Parathyroid adenoma (tissue), 2 donors: ENCODE data around the gene DUSP16.

Experiments used
- H2AFZ ChIP-seq: fragments of 300-600 bp; sonication (generic); one replicate; pipeline ENCODE4 v1.7.0; 2017; ENCODE audit warnings: antibody characterized with exemption, mild to moderate bottlenecking
- H3K27ac ChIP-seq: fragments of 300-600 bp; sonication (generic); one replicate; pipeline ENCODE4 v1.7.0; 2017
- H3K27me3 ChIP-seq: fragments of 300-600 bp; sonication (generic); one replicate; pipeline ENCODE4 v1.7.0; 2017; ENCODE audit warnings: low read length; ENCODE audit not compliant: control insufficient read depth, insufficient read depth
- H3K36me3 ChIP-seq: fragments of 300-600 bp; sonication (generic); one replicate; pipeline ENCODE4 v1.7.0; 2017; ENCODE audit warnings: low read length; ENCODE audit not compliant: control insufficient read depth, insufficient read depth
- H3K4me1 ChIP-seq: fragments of 300-600 bp; sonication (generic); one replicate; pipeline ENCODE4 v1.7.0; 2017; ENCODE audit warnings: control low read depth
- H3K4me2 ChIP-seq: fragments of 300-600 bp; sonication (generic); one replicate; pipeline ENCODE4 v1.7.0; 2017; ENCODE audit warnings: low read length
- H3K4me3 ChIP-seq: fragments of 300-600 bp; sonication (generic); one replicate; pipeline ENCODE4 v1.7.0; 2017; ENCODE audit warnings: low read depth, low read length
- H3K79me2 ChIP-seq: fragments of 300-600 bp; sonication (generic); one replicate; pipeline ENCODE4 v1.7.0; 2017; ENCODE audit warnings: control low read depth
- H3K9ac ChIP-seq: fragments of 300-600 bp; sonication (generic); one replicate; pipeline ENCODE4 v1.7.0; 2017; ENCODE audit warnings: mild to moderate bottlenecking
- H3K9me3 ChIP-seq: fragments of 300-600 bp; sonication (generic); one replicate; pipeline ENCODE4 v1.7.0; 2017; ENCODE audit warnings: low read length; ENCODE audit not compliant: control insufficient read depth
- CTCF ChIP-seq: fragments of 300-600 bp; sonication (generic); IDR thresholded peaks from one replicate; pipeline ENCODE4 v1.7.0; 2017; ENCODE audit warnings: antibody characterized with exemption, mild to moderate bottlenecking
- donor health status: primary hyperparathyroidism.

DUSP16 gene

GRCh38 chr12:12460935-12461922 is 101.4 kb downstream of the DUSP16 start:
- H3K27ac ChIP-seq = no peak overlapping the region
- no peaks in the 10 kb centered on the region for H3K4me1 ChIP-seq
- no peak overlapping the region for H3K4me2 ChIP-seq
- no peaks in the 10 kb centered on the region for H3K9me3 ChIP-seq
- H3K9ac ChIP-seq = no peak overlapping the region
- TF ChIP-seq CTCF = no peak
- H3K4me3 ChIP-seq = no peak overlapping the region
- no peaks in the 10 kb centered on the region for H3K36me3 ChIP-seq
- peaks cover 3% of the 10 kb centered on the region for H3K79me2 ChIP-seq
- H3K27me3 ChIP-seq = no peaks in the 10 kb centered on the region
- no peak overlapping the region for H2AFZ ChIP-seq

GRCh38 chr12:12456637-12457036 is 106.0 kb downstream of the DUSP16 start:
- no peak overlapping the region for H2AFZ ChIP-seq
- H3K9ac ChIP-seq = no peak overlapping the region
- H3K9me3 ChIP-seq = no peaks in the 10 kb centered on the region
- no peak for TF ChIP-seq CTCF
- H3K27ac ChIP-seq = no peak overlapping the region
- H3K79me2 ChIP-seq = peaks cover 3% of the 10 kb centered on the region
- H3K4me2 ChIP-seq = no peak overlapping the region
- H3K4me1 ChIP-seq = no peaks in the 10 kb centered on the region
- no peak overlapping the region for H3K4me3 ChIP-seq
- no peaks in the 10 kb centered on the region for H3K36me3 ChIP-seq
- H3K27me3 ChIP-seq = no peaks in the 10 kb centered on the region

GRCh38 chr12:12454315-12454714 is 108.3 kb downstream of the DUSP16 start:
- peaks cover 3% of the 10 kb centered on the region for H3K79me2 ChIP-seq
- H3K4me1 ChIP-seq = no peaks in the 10 kb centered on the region
- H3K36me3 ChIP-seq = no peaks in the 10 kb centered on the region
- no peak overlapping the region for H2AFZ ChIP-seq
- H3K4me3 ChIP-seq = no peak overlapping the region
- no peaks in the 10 kb centered on the region for H3K9me3 ChIP-seq
- no peak overlapping the region for H3K9ac ChIP-seq
- H3K4me2 ChIP-seq = no peak overlapping the region
- H3K27me3 ChIP-seq = no peaks in the 10 kb centered on the region
- no peak for TF ChIP-seq CTCF
- no peak overlapping the region for H3K27ac ChIP-seq

- no peak overlapping the region for H3K4me3 ChIP-seq
- no peaks in the 10 kb centered on the region for H3K9me3 ChIP-seq
- H3K79me2 ChIP-seq = peaks cover 3% of the 10 kb centered on the region
- H3K36me3 ChIP-seq = no peaks in the 10 kb centered on the region
- H3K9ac ChIP-seq = no peak overlapping the region
- TF ChIP-seq CTCF = no peak
- no peaks in the 10 kb centered on the region for H3K27me3 ChIP-seq
- no peaks in the 10 kb centered on the region for H3K4me1 ChIP-seq
- no peak overlapping the region for H3K27ac ChIP-seq
- no peak overlapping the region for H2AFZ ChIP-seq
- no peak overlapping the region for H3K4me2 ChIP-seq
Measured at GRCh38 chr12:12453635-12454034, 109.0 kb downstream of the DUSP16 start.
